ENCODE measurements around the gene PGAM2. TPM values are rescaled to one million over a fixed set of nuclear protein-coding genes. Genes with fewer than 3 reads are reported as not detected.

PGAM2 gene
- total and polyA plus RNA-seq, 7 experiments from 2014 or later = 0.73 to 3.1 (median 1.8) TPM; not detected in 2

DNA sequence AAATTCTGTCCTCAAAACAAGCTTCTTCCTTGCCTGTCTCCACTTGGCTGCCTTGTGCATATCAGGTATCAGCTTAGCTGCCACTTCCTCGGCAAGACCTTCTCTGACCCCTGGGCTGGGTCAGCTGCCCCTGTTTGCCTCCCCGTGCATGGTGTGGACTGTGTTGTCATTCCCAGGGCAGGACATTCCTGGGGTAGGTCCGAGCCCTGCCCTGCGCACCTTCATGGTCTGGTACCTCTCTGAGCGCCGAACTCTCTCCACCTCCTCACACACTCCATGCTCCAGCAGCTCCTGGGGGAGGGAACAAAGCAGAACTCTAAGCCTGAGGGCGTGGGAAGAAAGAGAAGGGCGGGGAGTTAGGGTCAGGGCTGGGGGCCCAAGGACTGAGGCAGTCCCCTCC, 13.2 kb upstream of the PGAM2 start:
- peaks cover 0 to 2% (median 0%) of the 10 kb centered on the region in 5 donors for H3K27me3 Mint-ChIP-seq
- H3K4me1 Mint-ChIP-seq = peaks cover 14 to 35% (median 18%) of the 10 kb centered on the region in 7 donors
- ATAC-seq (no peak), DNase-seq (no peak)
- peaks cover 5 to 24% (median 13%) of the 10 kb centered on the region in 5 donors for H3K36me3 Mint-ChIP-seq
- no peaks in the 10 kb centered on the region for H3K9me3 Mint-ChIP-seq
- Histone ChIP-seq H3K36me3 (ENCODE audit: control insufficient read depth in 2 of 3, insufficient read depth in 3 of 3, low read length in 3 of 3) (peaks cover 15 to 71% (median 23%) of the 10 kb centered on the region in 3 experiments), H3K4me3 (ENCODE audit: low read length) (no peak overlapping the region), H3K27me3 (ENCODE audit: control insufficient read depth in 2 of 2, insufficient read depth in 2 of 2, low read length in 2 of 2) (no peaks in the 10 kb centered on the region), H3K9me3 (ENCODE audit: control insufficient read depth in 2 of 3, low read length in 3 of 3) (no peaks in the 10 kb centered on the region), H3K4me1 (ENCODE audit: control insufficient read depth in 2 of 2, insufficient read depth in 2 of 2, low read length in 2 of 2) (peaks cover 15 to 16% of the 10 kb centered on the region in 2 donors), H3K27ac (ENCODE audit: low read depth, low read length) (no peak overlapping the region)
- peak overlapping the region in 2 of 9 donors; percentile 25 to 54 for H3K27ac Mint-ChIP-seq
- POLR2A ChIA-PET = interaction anchor here (0.6 to 4.3 kb wide), 3 partner anchors 12 to 304 kb away, joined by 3 to 53 read pairs (median 3); partner anchors contain the start of gene PGAM2
- CTCF ChIA-PET = interaction anchor here (0.9 to 1.2 kb wide), 2 partner anchors 17 to 32 kb away, joined by 3 read pairs; no protein-coding TSS in a partner anchor
- intact Hi-C loops (cut with micrococcal nuclease) = no loop called here
- H3K4me3 Mint-ChIP-seq = no peak overlapping the region

DNA sequence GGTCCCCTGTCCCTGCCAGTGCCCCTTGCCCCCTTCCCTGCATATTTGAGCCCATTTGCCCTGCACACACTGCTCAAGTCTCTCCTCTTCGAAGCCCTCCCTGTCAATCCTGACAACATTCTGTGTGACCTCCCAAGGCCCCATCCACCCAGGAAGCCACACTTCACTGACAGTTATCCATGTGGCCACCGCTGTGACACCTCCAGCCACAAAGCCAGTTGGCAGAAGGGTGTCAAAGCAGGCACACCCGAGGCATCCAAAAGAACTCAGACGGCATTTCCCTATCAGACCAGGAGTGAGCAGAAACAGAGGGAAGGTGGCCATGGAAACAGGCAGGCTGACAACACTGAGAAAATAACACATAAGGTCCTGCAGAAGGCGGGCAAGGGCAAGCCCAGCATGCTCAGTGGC, 12.3 kb upstream of the PGAM2 start:
- Mint-ChIP-seq H3K4me1 (peaks cover 14 to 33% (median 18%) of the 10 kb centered on the region in 7 donors), H3K4me3 (peak overlapping the region in 1 of 10 donors; percentile 35), H3K27me3 (no peaks in the 10 kb centered on the region), H3K27ac (peak overlapping the region in 4 of 9 donors; percentile 2 to 47 (median 30)), H3K9me3 (no peaks in the 10 kb centered on the region), H3K36me3 (peaks cover 5 to 32% (median 13%) of the 10 kb centered on the region in 5 donors)
- ChIA-PET CTCF (no interaction called here), POLR2A (interaction anchor here (4.3 kb wide), 1 partner anchor 11 kb away, joined by 53 read pairs; the partner anchor contains the start of gene PGAM2)
- peaks cover 15 to 16% of the 10 kb centered on the region in 2 donors for H3K4me1 ChIP-seq (ENCODE audit: control insufficient read depth in 2 of 2, insufficient read depth in 2 of 2, low read length in 2 of 2)
- no peak for ATAC-seq
- intact Hi-C loops (cut with micrococcal nuclease) = no loop called here
- no peaks in the 10 kb centered on the region for H3K9me3 ChIP-seq (ENCODE audit: control insufficient read depth in 2 of 3, low read length in 3 of 3)
- peaks cover 15 to 80% (median 23%) of the 10 kb centered on the region in 3 experiments for H3K36me3 ChIP-seq (ENCODE audit: control insufficient read depth in 2 of 3, insufficient read depth in 3 of 3, low read length in 3 of 3)
- H3K27me3 ChIP-seq (ENCODE audit: control insufficient read depth in 2 of 2, insufficient read depth in 2 of 2, low read length in 2 of 2) = no peaks in the 10 kb centered on the region
- no peak overlapping the region for H3K27ac ChIP-seq (ENCODE audit: low read depth, low read length)
- DNase-seq = no peak
- H3K4me3 ChIP-seq (ENCODE audit: low read length) = no peak overlapping the region

DNA sequence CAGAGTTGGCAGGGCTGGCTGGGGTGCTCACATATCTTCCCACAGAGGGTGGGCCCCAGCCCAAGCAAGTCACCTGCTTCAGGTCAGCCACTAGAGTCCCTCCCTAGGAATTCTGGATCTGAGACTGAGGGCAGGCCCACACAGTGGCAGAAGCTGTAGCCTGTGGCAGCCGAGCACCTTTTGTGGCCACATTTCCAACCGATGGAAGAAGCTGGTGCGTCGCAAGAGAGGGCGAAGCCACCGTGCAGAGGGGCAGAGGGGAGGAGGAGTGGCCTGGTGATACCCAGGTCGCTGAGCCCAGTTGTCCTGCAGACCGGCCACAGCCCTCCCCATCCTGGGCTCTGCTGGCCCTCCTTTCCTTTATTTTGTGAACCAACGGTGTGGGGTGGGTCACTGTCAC, 11.7 kb upstream of the PGAM2 start:
- H3K27ac Mint-ChIP-seq = no peak overlapping the region
- H3K4me1 Mint-ChIP-seq = peaks cover 14 to 36% (median 18%) of the 10 kb centered on the region in 7 donors
- H3K4me3 Mint-ChIP-seq = no peak overlapping the region
- Histone ChIP-seq H3K27me3 (ENCODE audit: control insufficient read depth in 2 of 2, insufficient read depth in 2 of 2, low read length in 2 of 2) (no peaks in the 10 kb centered on the region), H3K27ac (ENCODE audit: low read depth, low read length) (no peak overlapping the region), H3K4me3 (ENCODE audit: low read length) (no peak overlapping the region), H3K36me3 (ENCODE audit: control insufficient read depth in 2 of 3, insufficient read depth in 3 of 3, low read length in 3 of 3) (peaks cover 15 to 83% (median 23%) of the 10 kb centered on the region in 3 experiments), H3K4me1 (ENCODE audit: control insufficient read depth in 2 of 2, insufficient read depth in 2 of 2, low read length in 2 of 2) (peaks cover 15 to 16% of the 10 kb centered on the region in 2 donors), H3K9me3 (ENCODE audit: control insufficient read depth in 2 of 3, low read length in 3 of 3) (no peaks in the 10 kb centered on the region)
- DNase-seq = no peak
- ChIA-PET CTCF (no interaction called here), POLR2A (interaction anchor here (0.6 kb wide), 1 partner anchor 150 kb away, joined by 3 read pairs; no protein-coding TSS in a partner anchor)
- intact Hi-C loops (cut with micrococcal nuclease) = no loop called here
- no peaks in the 10 kb centered on the region for H3K27me3 Mint-ChIP-seq
- H3K9me3 Mint-ChIP-seq = no peaks in the 10 kb centered on the region
- ATAC-seq = no peak
- peaks cover 5 to 33% (median 13%) of the 10 kb centered on the region in 5 donors for H3K36me3 Mint-ChIP-seq

DNA sequence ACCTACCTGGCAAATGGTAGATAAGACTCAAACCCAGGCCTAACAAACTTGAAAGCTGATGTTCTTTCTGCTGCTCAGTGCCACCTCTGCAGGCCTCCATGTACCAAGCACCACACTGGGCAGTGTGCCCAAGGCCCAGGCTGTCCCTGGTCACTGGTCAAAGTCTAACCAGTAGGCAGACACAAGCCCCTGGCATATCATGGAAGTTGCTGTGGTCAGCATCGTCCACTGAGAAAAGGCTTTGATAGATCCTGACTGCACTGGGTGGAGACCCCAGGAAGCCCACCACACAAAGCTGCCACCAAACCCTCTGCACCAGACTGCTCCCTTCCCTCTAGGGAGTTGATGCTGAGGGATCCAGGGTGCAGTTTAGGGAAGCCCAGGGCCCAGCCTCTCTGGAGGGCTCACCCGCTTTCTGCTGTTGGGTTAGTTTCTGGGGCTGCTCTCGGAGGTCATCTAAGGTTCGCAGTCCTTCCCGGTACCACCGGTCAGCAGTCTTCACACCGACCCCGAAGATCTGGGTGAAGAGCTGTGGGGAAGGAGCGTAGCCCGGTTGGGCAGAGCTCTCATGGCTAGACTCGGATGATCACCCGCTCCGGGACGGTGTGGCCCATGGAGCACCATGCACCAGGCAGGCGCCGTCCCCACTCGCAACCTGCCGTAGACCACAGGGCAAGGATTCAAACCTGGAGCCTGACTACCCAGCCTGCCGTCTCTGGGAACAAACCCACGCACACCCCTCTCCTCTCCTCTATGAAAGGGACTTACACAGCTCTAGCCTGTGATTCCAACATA, 10.9 kb upstream of the PGAM2 start:
- no peak for DNase-seq
- Histone ChIP-seq H3K4me3 (ENCODE audit: low read length) (no peak overlapping the region), H3K27ac (ENCODE audit: low read depth, low read length) (no peak overlapping the region), H3K9me3 (ENCODE audit: control insufficient read depth in 2 of 3, low read length in 3 of 3) (no peaks in the 10 kb centered on the region), H3K36me3 (ENCODE audit: control insufficient read depth in 2 of 3, insufficient read depth in 3 of 3, low read length in 3 of 3) (peaks cover 15 to 83% (median 23%) of the 10 kb centered on the region in 3 experiments), H3K4me1 (ENCODE audit: control insufficient read depth in 2 of 2, insufficient read depth in 2 of 2, low read length in 2 of 2) (peaks cover 12 to 14% of the 10 kb centered on the region in 2 donors), H3K27me3 (ENCODE audit: control insufficient read depth in 2 of 2, insufficient read depth in 2 of 2, low read length in 2 of 2) (no peaks in the 10 kb centered on the region)
- peaks cover 11 to 36% (median 14%) of the 10 kb centered on the region in 7 donors for H3K4me1 Mint-ChIP-seq
- H3K36me3 Mint-ChIP-seq = peaks cover 5 to 32% (median 12%) of the 10 kb centered on the region in 5 donors
- POLR2A ChIA-PET = interaction anchor here (0.6 to 1.3 kb wide), 4 partner anchors 9 to 155 kb away, joined by 3 to 4 read pairs (median 3); partner anchors contain the start of gene PGAM2
- H3K27ac Mint-ChIP-seq = peak overlapping the region in 3 of 9 donors; percentile 8 to 46 (median 41)
- H3K9me3 Mint-ChIP-seq = no peaks in the 10 kb centered on the region
- no peaks in the 10 kb centered on the region for H3K27me3 Mint-ChIP-seq
- CTCF ChIA-PET = no interaction called here
- no peak overlapping the region for H3K4me3 Mint-ChIP-seq
- intact Hi-C loops (cut with micrococcal nuclease) = no loop called here
- ATAC-seq = no peak

DNA sequence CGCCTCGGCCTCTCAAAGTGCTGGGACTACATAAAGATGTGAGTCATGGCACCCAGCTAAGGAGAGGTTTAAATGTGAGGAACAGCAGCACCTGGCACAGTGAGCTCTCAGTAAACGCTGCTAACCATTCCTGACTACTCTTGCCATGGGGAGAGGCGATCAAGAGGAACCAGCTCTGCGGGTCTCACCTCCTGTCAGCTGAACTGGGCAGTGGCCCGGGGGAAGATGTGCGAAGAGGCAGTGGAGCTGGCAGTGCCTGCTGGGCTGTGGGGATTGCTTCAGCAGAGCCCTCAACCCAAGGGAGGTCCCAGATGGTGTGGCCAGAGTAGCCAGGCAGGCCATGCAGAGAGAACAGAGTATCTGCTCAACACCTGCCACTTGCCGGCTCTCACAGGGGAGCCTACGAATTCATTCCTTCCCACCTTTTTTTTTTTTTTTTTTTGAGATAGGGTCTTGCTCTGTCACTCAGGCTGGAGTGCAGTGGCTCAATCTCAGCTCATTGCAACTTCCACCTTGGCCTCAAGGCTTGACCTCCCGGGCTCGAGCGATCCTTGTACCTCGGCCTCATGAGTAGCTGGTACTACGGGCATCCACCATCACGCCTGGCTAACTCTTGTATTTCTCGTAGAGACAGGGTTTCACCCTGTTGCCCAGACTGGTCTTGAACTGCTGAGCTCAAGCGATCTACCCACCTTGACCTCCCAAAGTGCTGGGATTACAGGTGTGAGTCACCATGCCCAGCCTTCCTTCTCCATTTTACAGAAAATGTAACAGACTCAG, 10.1 kb upstream of the PGAM2 start:
- intact Hi-C loops (cut with micrococcal nuclease) = no loop called here
- peaks cover 4 to 28% (median 8%) of the 10 kb centered on the region in 7 donors for H3K4me1 Mint-ChIP-seq
- no peak overlapping the region for H3K4me3 ChIP-seq (ENCODE audit: low read length)
- no peak overlapping the region for H3K4me3 Mint-ChIP-seq
- DNase-seq (no peak), ATAC-seq (no peak)
- H3K36me3 ChIP-seq (ENCODE audit: control insufficient read depth in 2 of 3, insufficient read depth in 3 of 3, low read length in 3 of 3) = peaks cover 15 to 81% (median 23%) of the 10 kb centered on the region in 3 experiments
- no peaks in the 10 kb centered on the region for H3K9me3 Mint-ChIP-seq
- H3K36me3 Mint-ChIP-seq = peaks cover 5 to 26% (median 8%) of the 10 kb centered on the region in 5 donors
- H3K4me1 ChIP-seq (ENCODE audit: control insufficient read depth in 2 of 2, insufficient read depth in 2 of 2, low read length in 2 of 2) = peaks cover 4 to 6% of the 10 kb centered on the region in 2 donors
- no peaks in the 10 kb centered on the region for H3K27me3 Mint-ChIP-seq
- no peak overlapping the region for H3K27ac ChIP-seq (ENCODE audit: low read depth, low read length)
- no peaks in the 10 kb centered on the region for H3K9me3 ChIP-seq (ENCODE audit: control insufficient read depth in 2 of 3, low read length in 3 of 3)
- H3K27me3 ChIP-seq (ENCODE audit: control insufficient read depth in 2 of 2, insufficient read depth in 2 of 2, low read length in 2 of 2) = no peaks in the 10 kb centered on the region
- ChIA-PET CTCF (interaction anchor here (0.6 to 1.3 kb wide), 2 partner anchors 10 to 32 kb away, joined by 3 read pairs; partner anchors contain the start of gene PGAM2), POLR2A (interaction anchor here (0.6 to 1.3 kb wide), 4 partner anchors 10 to 13 kb away, joined by 3 to 4 read pairs (median 3); partner anchors contain the start of gene PGAM2)
- peak overlapping the region in 2 of 9 donors; percentile 41 to 52 for H3K27ac Mint-ChIP-seq

DNA sequence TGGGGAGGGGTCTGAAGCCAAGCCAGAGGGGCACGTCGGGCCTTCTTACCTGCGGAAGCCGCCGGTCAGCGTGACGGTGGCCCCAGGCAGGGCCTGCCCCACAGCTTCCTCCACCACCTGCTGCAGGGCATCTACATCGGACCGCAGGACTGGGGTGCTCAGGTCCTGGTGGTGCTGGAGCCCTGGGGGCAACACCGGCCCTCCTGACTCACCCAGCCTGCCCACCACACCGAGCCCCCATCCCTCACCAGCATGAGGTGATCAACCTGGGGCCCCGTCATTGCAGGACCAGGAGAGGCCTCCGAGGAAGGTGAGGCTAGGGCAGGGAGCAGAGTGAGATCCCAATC, 9.0 kb upstream of the PGAM2 start:
- peaks cover 15 to 69% (median 23%) of the 10 kb centered on the region in 3 experiments for H3K36me3 ChIP-seq (ENCODE audit: control insufficient read depth in 2 of 3, insufficient read depth in 3 of 3, low read length in 3 of 3)
- H3K4me1 ChIP-seq (ENCODE audit: control insufficient read depth in 2 of 2, insufficient read depth in 2 of 2, low read length in 2 of 2) = no peaks in the 10 kb centered on the region
- intact Hi-C loops (cut with micrococcal nuclease) = loop anchor here in 1 of 2 donors (5.0 kb wide), 1 partner anchor 403 kb away; no protein-coding TSS in a partner anchor
- Mint-ChIP-seq H3K27me3 (no peaks in the 10 kb centered on the region), H3K36me3 (peaks cover 5 to 26% (median 8%) of the 10 kb centered on the region in 5 donors), H3K4me1 (peaks cover 7 to 33% (median 9%) of the 10 kb centered on the region in 7 donors), H3K27ac (peak overlapping the region in 1 of 9 donors; percentile 38), H3K9me3 (no peaks in the 10 kb centered on the region), H3K4me3 (no peak overlapping the region)
- ChIA-PET CTCF (interaction anchor here (1.3 kb wide), 1 partner anchor 31 kb away, joined by 3 read pairs; no protein-coding TSS in a partner anchor), POLR2A (interaction anchor here (1.0 kb wide), 1 partner anchor 18 kb away, joined by 3 read pairs; no protein-coding TSS in a partner anchor)
- H3K27me3 ChIP-seq (ENCODE audit: control insufficient read depth in 2 of 2, insufficient read depth in 2 of 2, low read length in 2 of 2) = no peaks in the 10 kb centered on the region
- no peaks in the 10 kb centered on the region for H3K9me3 ChIP-seq (ENCODE audit: control insufficient read depth in 2 of 3, low read length in 3 of 3)
- H3K27ac ChIP-seq (ENCODE audit: low read depth, low read length) = peak overlapping the region; percentile 25
- ATAC-seq = peak; percentile 37
- no peak for DNase-seq
- H3K4me3 ChIP-seq (ENCODE audit: low read length) = no peak overlapping the region
